Measurements from ENCODE around the gene LINGO3.

The LINGO3 gene

DNA sequence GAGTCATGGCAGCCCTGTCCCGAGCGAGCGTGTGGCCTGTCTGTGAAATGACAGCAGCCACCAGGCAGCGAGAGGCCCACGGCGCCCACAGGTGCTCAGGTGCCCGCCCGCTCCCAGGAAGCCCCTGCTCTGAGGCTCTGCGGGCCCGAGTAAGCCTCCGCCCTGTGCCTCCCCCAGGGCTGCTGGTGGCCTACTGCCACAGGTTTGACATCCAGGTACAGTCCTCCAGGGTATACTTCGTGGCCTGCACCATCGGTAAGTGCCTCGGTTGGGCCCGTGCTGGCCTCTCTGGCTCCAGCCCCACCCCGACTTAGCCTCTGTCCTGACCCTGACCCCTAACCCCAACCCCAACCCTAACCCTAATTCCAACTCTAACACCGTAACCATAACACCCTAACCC, 37.1 kb upstream of the LINGO3 start:
- DNase-seq (ENCODE audit: extremely low spot score): no peak
- TF ChIP-seq, protein P1, sequence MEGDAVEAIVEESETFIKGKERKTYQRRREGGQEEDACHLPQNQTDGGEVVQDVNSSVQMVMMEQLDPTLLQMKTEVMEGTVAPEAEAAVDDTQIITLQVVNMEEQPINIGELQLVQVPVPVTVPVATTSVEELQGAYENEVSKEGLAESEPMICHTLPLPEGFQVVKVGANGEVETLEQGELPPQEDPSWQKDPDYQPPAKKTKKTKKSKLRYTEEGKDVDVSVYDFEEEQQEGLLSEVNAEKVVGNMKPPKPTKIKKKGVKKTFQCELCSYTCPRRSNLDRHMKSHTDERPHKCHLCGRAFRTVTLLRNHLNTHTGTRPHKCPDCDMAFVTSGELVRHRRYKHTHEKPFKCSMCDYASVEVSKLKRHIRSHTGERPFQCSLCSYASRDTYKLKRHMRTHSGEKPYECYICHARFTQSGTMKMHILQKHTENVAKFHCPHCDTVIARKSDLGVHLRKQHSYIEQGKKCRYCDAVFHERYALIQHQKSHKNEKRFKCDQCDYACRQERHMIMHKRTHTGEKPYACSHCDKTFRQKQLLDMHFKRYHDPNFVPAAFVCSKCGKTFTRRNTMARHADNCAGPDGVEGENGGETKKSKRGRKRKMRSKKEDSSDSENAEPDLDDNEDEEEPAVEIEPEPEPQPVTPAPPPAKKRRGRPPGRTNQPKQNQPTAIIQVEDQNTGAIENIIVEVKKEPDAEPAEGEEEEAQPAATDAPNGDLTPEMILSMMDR (IDR thresholded peaks at IDR 0.05; ENCODE audit: control extremely low read depth, extremely low read depth, low read depth, missing control alignments): no peak
- ChIA-PET POLR2A (no interaction called here), CTCF (no interaction called here)

DNA sequence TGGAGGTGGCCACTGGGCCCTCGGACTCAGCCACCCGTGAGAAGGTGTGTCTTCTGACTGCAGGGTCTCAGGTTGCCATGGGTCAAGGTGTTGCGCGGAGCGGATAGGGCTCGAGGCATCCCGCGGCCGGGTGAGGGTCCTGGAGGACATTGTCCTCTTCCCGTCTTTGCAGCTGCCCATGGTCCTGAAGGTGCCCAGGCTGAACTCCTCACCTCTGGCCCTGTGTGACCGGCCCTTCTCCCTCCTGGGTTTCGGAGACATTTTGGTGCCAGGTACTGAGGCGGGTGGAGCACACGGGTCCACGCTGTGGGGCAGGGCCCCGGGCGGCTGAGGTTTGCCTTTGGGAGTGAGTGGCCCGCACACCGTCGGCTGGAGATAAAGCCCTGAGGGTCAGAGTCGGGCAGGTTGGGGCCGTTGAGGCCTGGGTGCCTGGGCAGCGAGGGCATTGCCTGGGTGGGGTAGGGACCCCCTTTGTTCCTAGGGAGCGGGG, 36.5 kb upstream of the LINGO3 start:
- DNase-seq (ENCODE audit: extremely low spot score): no peak
- CTCF ChIA-PET: no interaction called here
- POLR2A ChIA-PET: no interaction called here
- TF ChIP-seq, protein P1 (IDR thresholded peaks at IDR 0.05; ENCODE audit: control extremely low read depth, extremely low read depth, low read depth, missing control alignments): no peak

DNA sequence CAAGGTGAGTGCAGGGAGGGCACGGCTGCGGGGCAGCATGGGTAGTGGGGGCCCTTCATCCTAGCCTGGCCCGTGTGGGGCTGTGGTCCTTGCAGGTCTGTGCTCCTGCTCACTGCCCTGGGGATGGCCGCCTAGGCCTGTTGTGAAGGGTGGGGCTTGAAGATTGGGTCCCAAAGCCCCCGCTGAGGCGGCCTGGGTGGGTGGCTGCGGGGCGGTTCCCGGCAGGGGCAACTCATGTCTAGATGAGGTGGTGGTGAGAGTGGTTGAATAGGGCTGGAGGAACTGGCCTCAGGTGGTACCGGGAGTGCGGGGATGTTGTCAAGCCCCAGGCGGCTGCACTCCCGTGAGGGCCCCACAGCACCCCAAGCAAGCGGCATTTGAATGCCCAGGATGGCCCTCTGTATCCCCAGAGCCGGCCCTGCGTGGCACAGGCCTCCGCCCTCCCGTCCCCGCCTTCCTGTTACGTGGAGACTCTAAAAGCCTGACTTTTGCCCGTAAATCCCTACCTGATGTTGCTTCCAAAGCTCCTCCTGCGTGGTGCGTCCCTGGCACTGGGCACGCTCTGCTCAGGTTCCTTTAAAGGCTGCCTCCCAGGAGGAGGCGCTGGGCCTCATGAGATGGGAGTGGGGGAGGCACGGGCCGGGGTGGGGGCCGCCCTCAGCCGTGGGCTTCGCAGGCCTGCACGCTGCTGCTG, 35.5 kb upstream of the LINGO3 start:
- ChIA-PET POLR2A (no interaction called here), CTCF (no interaction called here)

DNA sequence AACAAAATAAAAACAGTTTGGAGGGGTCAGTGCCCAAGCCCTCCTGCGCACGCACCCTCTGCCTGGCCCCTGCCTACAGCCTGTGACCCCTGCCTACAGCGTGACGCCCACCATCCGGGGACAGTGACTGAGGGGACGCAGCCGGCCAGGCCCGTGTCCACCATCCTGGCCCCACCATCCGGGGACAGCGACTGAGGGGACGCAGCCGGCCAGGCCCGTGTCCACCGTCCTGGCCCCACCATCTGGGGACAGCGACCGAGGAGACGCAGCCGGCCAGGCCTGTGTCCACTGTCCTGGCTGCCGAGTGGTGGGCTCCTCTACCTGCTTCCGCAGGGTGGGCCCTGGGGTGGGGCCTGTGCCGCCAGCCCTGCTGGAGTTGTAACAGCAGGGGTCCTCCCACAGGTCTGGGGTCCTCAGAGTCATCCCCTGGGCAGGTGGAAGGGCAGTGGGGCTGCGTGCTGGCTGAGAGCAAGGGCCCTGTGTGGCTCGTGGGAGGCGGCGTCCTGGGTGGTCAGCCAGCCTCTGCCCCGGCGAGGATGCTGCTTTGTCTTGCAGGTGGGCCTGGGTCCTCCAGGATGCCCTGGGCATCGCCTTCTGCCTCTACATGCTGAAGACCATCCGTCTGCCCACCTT, 34.8 kb upstream of the LINGO3 start:
- TF ChIP-seq, protein P1 (IDR thresholded peaks at IDR 0.05; ENCODE audit: control extremely low read depth, extremely low read depth, low read depth, missing control alignments): no peak
- no peak for DNase-seq (ENCODE audit: extremely low spot score)
- CTCF ChIA-PET: no interaction called here
- POLR2A ChIA-PET: no interaction called here

More for the DNA sequence above, 35.5 kb upstream of the LINGO3 start:
- TF ChIP-seq, protein P1 (IDR thresholded peaks at IDR 0.05; ENCODE audit: control extremely low read depth, extremely low read depth, low read depth, missing control alignments): no peak
- no peak for DNase-seq (ENCODE audit: extremely low spot score)

DNA sequence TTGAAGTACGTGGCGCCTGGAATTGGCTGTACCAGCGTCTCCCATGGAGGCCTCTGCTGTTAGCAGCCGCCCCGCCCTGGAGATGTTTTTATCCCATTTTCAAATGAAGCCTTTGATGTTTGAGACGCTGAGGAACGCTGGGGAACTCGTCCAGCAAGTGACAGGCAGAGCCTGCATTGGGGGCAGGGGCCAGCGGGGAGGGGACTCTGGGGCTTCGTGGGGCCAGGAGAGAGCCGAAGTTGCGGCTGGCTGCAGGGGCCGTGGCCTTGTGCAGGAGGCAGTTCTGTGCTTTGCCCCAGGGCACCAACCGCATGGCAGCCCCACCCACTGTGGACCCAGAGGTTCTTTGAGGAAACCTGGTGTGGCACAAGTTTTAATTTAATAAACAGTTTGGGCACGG, 34.0 kb upstream of the LINGO3 start:
- DNase-seq (ENCODE audit: extremely low spot score): no peak
- ChIA-PET POLR2A (no interaction called here), CTCF (no interaction called here)
- TF ChIP-seq, protein P1 (IDR thresholded peaks at IDR 0.05; ENCODE audit: control extremely low read depth, extremely low read depth, low read depth, missing control alignments): no peak

DNA sequence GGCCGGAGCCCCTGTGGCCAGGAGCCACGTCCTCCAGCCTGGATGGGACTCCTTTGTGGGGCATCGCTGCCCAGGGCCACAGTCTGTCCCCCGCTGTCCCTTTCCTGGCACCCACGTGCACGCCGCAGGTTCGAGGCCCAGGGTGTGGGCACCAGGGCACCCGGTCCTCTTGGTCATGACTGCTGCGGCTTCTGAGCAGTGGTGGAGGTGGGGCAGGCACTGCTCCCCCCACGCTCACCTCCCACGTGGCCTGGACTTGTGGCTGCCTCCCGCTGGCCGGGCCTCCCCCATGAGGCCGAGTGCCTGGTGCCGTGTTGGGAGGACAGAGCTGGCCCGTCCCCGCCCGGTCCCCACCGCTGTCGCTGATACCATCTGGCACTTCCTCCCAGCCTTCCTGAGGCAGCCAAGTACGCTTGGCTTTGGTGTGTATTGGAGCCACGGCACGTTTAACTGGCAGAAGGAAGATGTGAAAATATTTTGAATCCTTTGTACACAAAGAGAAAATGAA, 33.3 kb upstream of the LINGO3 start:
- ChIA-PET CTCF (no interaction called here), POLR2A (no interaction called here)
- DNase-seq (ENCODE audit: extremely low spot score): no peak
- TF ChIP-seq, protein P1 (IDR thresholded peaks at IDR 0.05; ENCODE audit: control extremely low read depth, extremely low read depth, low read depth, missing control alignments): no peak

Measured in GM10248 (cell line).